ENCODE measurements around the gene MAML2.

MAML2 gene

DNA sequence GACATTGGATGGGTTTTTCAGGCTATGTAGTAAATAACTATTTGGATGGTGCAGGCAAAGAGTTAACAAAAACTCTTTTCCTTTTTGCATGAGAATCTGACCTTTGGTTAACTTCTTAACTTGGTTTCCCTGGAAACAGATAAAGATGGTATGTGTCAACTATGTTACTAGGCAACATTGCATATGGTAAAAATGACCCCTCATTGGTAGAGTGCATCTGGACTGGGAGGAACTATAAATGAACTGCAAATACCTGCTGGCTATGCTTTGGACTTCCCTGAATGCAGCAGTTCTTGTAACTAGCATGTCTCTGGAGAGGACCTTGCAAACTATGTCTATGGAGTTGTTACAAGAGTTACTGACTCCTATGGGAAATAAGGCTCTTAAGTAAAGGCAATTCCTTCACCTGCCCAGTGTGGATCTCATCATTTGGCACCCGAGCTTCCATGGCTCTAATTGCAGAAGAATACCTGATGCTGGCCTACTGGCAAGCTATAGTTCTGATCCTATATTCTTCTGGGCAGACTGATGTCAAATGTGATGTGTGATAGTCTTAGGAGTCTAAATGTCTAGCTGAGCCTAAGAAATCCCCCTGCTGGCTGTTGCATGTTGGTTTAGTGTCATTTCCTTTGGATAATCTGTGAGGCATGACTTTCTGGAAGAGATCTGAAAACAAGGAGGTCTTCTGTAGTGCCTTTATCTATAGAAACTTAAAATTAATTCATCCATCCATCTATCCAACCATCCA is 292.4 kb downstream of the MAML2 start:
- WGBS (ENCODE audit: extremely low coverage, insufficient coverage, low lambda C conversion rate): no CpG with 5 or more reads among the region's 1 CpG
- H2BK120ac ChIP-seq (ENCODE audit: low read depth, low read length): no peak overlapping the region
- H3K23ac ChIP-seq (ENCODE audit: low read length): no peak overlapping the region
- no peak overlapping the region for H3K18ac ChIP-seq (ENCODE audit: low read length)
- no peaks in the 10 kb centered on the region for H3K27me3 ChIP-seq (ENCODE audit: insufficient read depth, low read length, poor library complexity)
- H4K5ac ChIP-seq (ENCODE audit: low read length): no peak overlapping the region
- H2AK5ac ChIP-seq (ENCODE audit: low read length): no peak overlapping the region
- peak; percentile 72 for DNase-seq
- H3K27ac ChIP-seq (ENCODE audit: low read depth, low read length): no peak overlapping the region
- H2BK5ac ChIP-seq (ENCODE audit: low read length): no peak overlapping the region
- no peak overlapping the region for H3K56ac ChIP-seq (ENCODE audit: low read length)
- no peak overlapping the region for H4K8ac ChIP-seq (ENCODE audit: low read depth, low read length)
- no peak overlapping the region for H3K9ac ChIP-seq (ENCODE audit: low read length)
- H3K4me1 ChIP-seq (ENCODE audit: control insufficient read depth, low read depth, low read length): peaks cover 3% of the 10 kb centered on the region
- no peak overlapping the region for H2BK15ac ChIP-seq (replicated peaks; ENCODE audit: low read depth)
- H3K4me3 ChIP-seq (ENCODE audit: low read length): no peak overlapping the region
- H3K79me1 ChIP-seq (ENCODE audit: low read length): no peaks in the 10 kb centered on the region
- H3K4ac ChIP-seq (ENCODE audit: low read depth, low read length): no peak overlapping the region
- H3K4me2 ChIP-seq (ENCODE audit: low read length): no peak overlapping the region
- no peaks in the 10 kb centered on the region for H3K79me2 ChIP-seq (ENCODE audit: control insufficient read depth, insufficient read depth, low read length)
- H3K36me3 ChIP-seq (ENCODE audit: control insufficient read depth, insufficient read depth, low read length): no peaks in the 10 kb centered on the region

GRCh38 chr11:96049426-96049825 is 293.6 kb downstream of the MAML2 start:
- H3K4me3 ChIP-seq (ENCODE audit: low read length): no peak overlapping the region
- H3K27ac ChIP-seq (ENCODE audit: low read depth, low read length): no peak overlapping the region
- no peak overlapping the region for H3K9ac ChIP-seq (ENCODE audit: low read length)
- no peak overlapping the region for H3K4ac ChIP-seq (ENCODE audit: low read depth, low read length)
- H3K56ac ChIP-seq (ENCODE audit: low read length): no peak overlapping the region
- H2BK5ac ChIP-seq (ENCODE audit: low read length): no peak overlapping the region
- H3K4me1 ChIP-seq (ENCODE audit: control insufficient read depth, low read depth, low read length): no peaks in the 10 kb centered on the region
- no peak overlapping the region for H2AK5ac ChIP-seq (ENCODE audit: low read length)
- H3K79me2 ChIP-seq (ENCODE audit: control insufficient read depth, insufficient read depth, low read length): no peaks in the 10 kb centered on the region
- DNase-seq: no peak
- H4K5ac ChIP-seq (ENCODE audit: low read length): no peak overlapping the region
- H3K36me3 ChIP-seq (ENCODE audit: control insufficient read depth, insufficient read depth, low read length): no peaks in the 10 kb centered on the region
- H3K18ac ChIP-seq (ENCODE audit: low read length): no peak overlapping the region
- no peak overlapping the region for H2BK120ac ChIP-seq (ENCODE audit: low read depth, low read length)
- no peak overlapping the region for H3K23ac ChIP-seq (ENCODE audit: low read length)
- H2BK15ac ChIP-seq (replicated peaks; ENCODE audit: low read depth): no peak overlapping the region
- H3K4me2 ChIP-seq (ENCODE audit: low read length): no peak overlapping the region
- no CpG with 5 or more reads among the region's 2 CpGs for WGBS (ENCODE audit: extremely low coverage, insufficient coverage, low lambda C conversion rate)
- no peaks in the 10 kb centered on the region for H3K27me3 ChIP-seq (ENCODE audit: insufficient read depth, low read length, poor library complexity)
- H4K8ac ChIP-seq (ENCODE audit: low read depth, low read length): no peak overlapping the region
- H3K79me1 ChIP-seq (ENCODE audit: low read length): no peaks in the 10 kb centered on the region

DNA sequence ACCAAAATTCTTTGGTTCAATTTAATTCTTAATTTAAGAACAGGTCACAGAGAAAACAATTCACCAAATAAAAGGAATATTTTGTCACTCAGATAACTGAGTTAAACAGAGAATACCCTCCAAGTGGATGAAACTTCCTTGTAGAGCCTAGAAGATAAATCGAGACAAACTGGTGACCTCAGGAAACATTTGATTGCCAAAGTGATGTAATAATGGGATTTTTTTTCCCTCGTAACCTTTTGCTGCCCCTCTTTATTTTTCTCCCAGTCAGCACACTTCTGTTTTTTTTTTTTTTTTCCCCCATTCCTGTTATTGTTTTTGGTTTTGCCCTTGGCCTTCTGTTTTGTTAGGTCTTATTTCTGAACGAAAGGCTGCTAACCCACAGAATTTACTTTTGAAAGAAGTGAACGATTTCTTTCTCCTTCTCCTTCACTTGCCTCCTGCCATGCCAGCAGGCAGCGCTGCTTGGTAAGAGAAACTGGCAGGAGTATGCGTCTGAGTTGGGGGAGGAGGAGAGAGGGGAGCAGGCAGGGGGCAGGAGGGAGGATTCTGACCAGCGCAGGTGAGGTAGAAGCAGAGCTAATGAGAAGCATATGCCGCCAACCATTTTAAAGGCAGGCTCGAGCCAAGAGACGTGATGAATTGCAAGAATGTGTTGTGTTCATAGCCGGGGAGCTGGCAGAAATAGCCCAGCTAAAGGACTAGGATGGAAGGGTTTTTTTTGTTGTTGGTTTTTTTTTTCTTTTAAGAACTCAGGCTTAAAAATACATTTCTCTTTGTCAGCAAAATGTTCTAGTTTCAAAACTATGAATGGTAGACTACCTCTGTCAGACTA is 297.2 kb downstream of the MAML2 start:
- Histone ChIP-seq H3K4ac (ENCODE audit: low read depth, low read length) (no peak overlapping the region), H4K8ac (ENCODE audit: low read depth, low read length) (no peak overlapping the region), H2BK120ac (ENCODE audit: low read depth, low read length) (no peak overlapping the region), H2AK5ac (ENCODE audit: low read length) (no peak overlapping the region), H3K27me3 (ENCODE audit: insufficient read depth, low read length, poor library complexity) (no peaks in the 10 kb centered on the region), H3K79me2 (ENCODE audit: control insufficient read depth, insufficient read depth, low read length) (no peaks in the 10 kb centered on the region), H3K56ac (ENCODE audit: low read length) (no peak overlapping the region), H3K79me1 (ENCODE audit: low read length) (no peaks in the 10 kb centered on the region), H3K36me3 (ENCODE audit: control insufficient read depth, insufficient read depth, low read length) (no peaks in the 10 kb centered on the region), H2BK5ac (ENCODE audit: low read length) (no peak overlapping the region), H3K4me3 (ENCODE audit: low read length) (no peak overlapping the region), H3K4me1 (ENCODE audit: control insufficient read depth, low read depth, low read length) (no peaks in the 10 kb centered on the region), H3K4me2 (ENCODE audit: low read length) (no peak overlapping the region), H3K18ac (ENCODE audit: low read length) (no peak overlapping the region), H3K23ac (ENCODE audit: low read length) (no peak overlapping the region), H3K27ac (ENCODE audit: low read depth, low read length) (no peak overlapping the region), H3K9ac (ENCODE audit: low read length) (no peak overlapping the region), H2BK15ac (replicated peaks; ENCODE audit: low read depth) (no peak overlapping the region), H4K5ac (ENCODE audit: low read length) (no peak overlapping the region)
- no CpG with 5 or more reads among the region's 11 CpGs for WGBS (ENCODE audit: extremely low coverage, insufficient coverage, low lambda C conversion rate)
- DNase-seq: peak; percentile 85

DNA sequence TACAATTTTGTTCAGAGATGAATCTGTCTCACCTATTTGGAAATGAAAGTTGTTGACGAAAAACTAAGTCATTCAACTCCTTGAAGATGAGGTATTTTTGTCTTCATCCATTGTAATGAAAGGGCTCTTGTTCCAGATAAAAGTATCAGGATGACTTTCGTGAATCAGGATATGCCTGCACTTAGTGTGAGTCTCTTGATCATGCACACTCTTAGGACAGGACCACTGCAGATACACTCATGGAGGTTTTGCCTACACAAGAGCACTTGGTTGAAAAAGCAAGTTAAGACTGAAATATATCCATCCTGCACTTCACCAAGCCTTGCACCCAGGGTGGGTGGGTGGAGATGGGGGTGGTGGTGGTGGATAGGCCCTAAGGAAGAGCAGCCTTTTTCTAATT is 298.2 kb downstream of the MAML2 start:
- no peak overlapping the region for H3K56ac ChIP-seq (ENCODE audit: low read length)
- H2BK5ac ChIP-seq (ENCODE audit: low read length): no peak overlapping the region
- H3K4me1 ChIP-seq (ENCODE audit: control insufficient read depth, low read depth, low read length): no peaks in the 10 kb centered on the region
- no peaks in the 10 kb centered on the region for H3K79me1 ChIP-seq (ENCODE audit: low read length)
- H3K79me2 ChIP-seq (ENCODE audit: control insufficient read depth, insufficient read depth, low read length): no peaks in the 10 kb centered on the region
- H3K36me3 ChIP-seq (ENCODE audit: control insufficient read depth, insufficient read depth, low read length): no peaks in the 10 kb centered on the region
- H3K18ac ChIP-seq (ENCODE audit: low read length): no peak overlapping the region
- H4K8ac ChIP-seq (ENCODE audit: low read depth, low read length): no peak overlapping the region
- WGBS (ENCODE audit: extremely low coverage, insufficient coverage, low lambda C conversion rate): no CpG with 5 or more reads among the region's 2 CpGs
- DNase-seq: no peak
- H3K9ac ChIP-seq (ENCODE audit: low read length): no peak overlapping the region
- no peak overlapping the region for H3K4ac ChIP-seq (ENCODE audit: low read depth, low read length)
- no peaks in the 10 kb centered on the region for H3K27me3 ChIP-seq (ENCODE audit: insufficient read depth, low read length, poor library complexity)
- H3K4me2 ChIP-seq (ENCODE audit: low read length): no peak overlapping the region
- H2BK15ac ChIP-seq (replicated peaks; ENCODE audit: low read depth): no peak overlapping the region
- H3K23ac ChIP-seq (ENCODE audit: low read length): no peak overlapping the region
- no peak overlapping the region for H3K27ac ChIP-seq (ENCODE audit: low read depth, low read length)
- H2AK5ac ChIP-seq (ENCODE audit: low read length): no peak overlapping the region
- H4K5ac ChIP-seq (ENCODE audit: low read length): no peak overlapping the region
- H2BK120ac ChIP-seq (ENCODE audit: low read depth, low read length): no peak overlapping the region
- no peak overlapping the region for H3K4me3 ChIP-seq (ENCODE audit: low read length)

DNA sequence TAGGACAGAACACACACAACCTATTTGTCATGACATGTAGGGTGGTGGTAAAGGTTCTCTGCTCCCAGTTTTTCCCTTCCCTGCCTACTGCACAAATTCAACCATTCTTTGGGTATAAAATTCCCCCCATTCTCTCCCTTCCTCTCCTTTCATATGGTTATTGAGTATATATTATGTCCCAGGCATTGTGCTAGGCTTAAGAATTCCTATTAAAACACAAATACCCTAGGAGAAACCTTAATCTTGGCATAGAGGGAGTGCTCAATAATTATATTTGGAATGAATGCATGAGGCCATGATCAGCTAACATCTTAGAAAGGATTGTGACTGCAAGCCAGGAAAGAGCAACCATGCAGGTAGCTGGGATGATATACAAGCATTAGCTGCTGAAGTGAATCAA is 298.7 kb downstream of the MAML2 start:
- no peaks in the 10 kb centered on the region for H3K4me1 ChIP-seq (ENCODE audit: control insufficient read depth, low read depth, low read length)

More for the DNA sequence above, 298.7 kb downstream of the MAML2 start:
- no peak overlapping the region for H4K5ac ChIP-seq (ENCODE audit: low read length)
- no peak overlapping the region for H3K4me3 ChIP-seq (ENCODE audit: low read length)
- no peak overlapping the region for H3K9ac ChIP-seq (ENCODE audit: low read length)
- H3K56ac ChIP-seq (ENCODE audit: low read length): no peak overlapping the region
- H2AK5ac ChIP-seq (ENCODE audit: low read length): no peak overlapping the region
- H3K23ac ChIP-seq (ENCODE audit: low read length): no peak overlapping the region
- no peak overlapping the region for H3K4me2 ChIP-seq (ENCODE audit: low read length)
- no peak overlapping the region for H3K4ac ChIP-seq (ENCODE audit: low read depth, low read length)
- H3K79me2 ChIP-seq (ENCODE audit: control insufficient read depth, insufficient read depth, low read length): no peaks in the 10 kb centered on the region
- no peaks in the 10 kb centered on the region for H3K27me3 ChIP-seq (ENCODE audit: insufficient read depth, low read length, poor library complexity)
- H2BK120ac ChIP-seq (ENCODE audit: low read depth, low read length): no peak overlapping the region
- no peaks in the 10 kb centered on the region for H3K79me1 ChIP-seq (ENCODE audit: low read length)
- no peak overlapping the region for H3K18ac ChIP-seq (ENCODE audit: low read length)
- no peak for DNase-seq
- no peak overlapping the region for H2BK15ac ChIP-seq (replicated peaks; ENCODE audit: low read depth)
- H3K36me3 ChIP-seq (ENCODE audit: control insufficient read depth, insufficient read depth, low read length): no peaks in the 10 kb centered on the region
- no peak overlapping the region for H3K27ac ChIP-seq (ENCODE audit: low read depth, low read length)
- no peak overlapping the region for H2BK5ac ChIP-seq (ENCODE audit: low read length)
- H4K8ac ChIP-seq (ENCODE audit: low read depth, low read length): no peak overlapping the region
